Heart right ventricle (tissue), 16 donors: ENCODE data around the gene COL18A1. TPM values are rescaled to one million over a fixed set of nuclear protein-coding genes. Genes with fewer than 3 reads are reported as not detected.

Source experiments
- ATAC-seq, 8 donors: fragments of 200-7000 bp; cut with Tn5 transposase; one replicate each; pipeline ENCODE4 v1.9.1; 2020; ENCODE audit warnings: mild to moderate bottlenecking in 8 of 8, moderate library complexity in 8 of 8, moderate number of reproducible peaks in 1 of 8
- DNase-seq, 2 donors: peaks; one replicate each; pipeline ENCODE4 v3.0.0-alpha.2; 2020
- H3K27ac ChIP-seq, 10 donors: fragments of 200-600 bp; sonication (generic) in 2 of 10; one replicate each; pipeline versions ENCODE4 v1.5.0 to v1.8.0; 2020 to 2022; ENCODE audit warnings: mild to moderate bottlenecking in 3 of 10
- H3K27me3 ChIP-seq, 7 donors: fragments of 200-600 bp; one replicate each; pipeline ENCODE4 v1.8.0; 2021 to 2022; ENCODE audit warnings: mild to moderate bottlenecking in 2 of 7
- H3K36me3 ChIP-seq, 9 donors: fragments of 200-600 bp; sonication (generic) in 1 of 9; one replicate each; pipeline versions ENCODE4 v1.5.0 to v1.8.0; 2020 to 2022; ENCODE audit warnings: mild to moderate bottlenecking in 2 of 9
- H3K4me1 ChIP-seq, 9 donors: fragments of 200-600 bp; sonication (generic) in 1 of 9; one replicate each; pipeline versions ENCODE4 v1.5.0 to v1.8.0; 2020 to 2022; ENCODE audit warnings: mild to moderate bottlenecking in 4 of 9
- H3K4me3 ChIP-seq, 10 donors: fragments of 200-600 bp; sonication (generic) in 2 of 10; one replicate each; pipeline versions ENCODE4 v1.5.0 to v1.8.0; 2020 to 2022; ENCODE audit warnings: mild to moderate bottlenecking in 7 of 10, moderate library complexity in 2 of 10
- H3K9me3 ChIP-seq, 11 donors: fragments of 200-600 bp in 10 of 11; sonication (generic) in 2 of 11; one replicate each; pipeline versions ENCODE4 v1.5.0 to v1.8.0; 2013 to 2022; ENCODE audit warnings: mild to moderate bottlenecking in 2 of 11, control low read depth in 1 of 11, moderate library complexity in 1 of 11
- WGBS, 2 donors: extraction: QIAGEN DNeasy Blood & Tissue Kit; methylation state at CpG; one replicate each; pipeline ENCODE4 v1.1.7; 2013; ENCODE audit warnings: inconsistent platforms in 1 of 2; 5-methylcytosine and 5-hydroxymethylcytosine counted together
- intact Hi-C, 10 donors: fragments of 100-400 bp; cut with DNase I; formaldehyde crosslinking; loops; one replicate each; pipeline versions ENCODE4 v1.11.1 to v1.14.2; 2022
- polyA plus RNA-seq, 2 donors: library from polyadenylated mRNA; stranded (reverse); fragments of 200-250 nt; gene quantifications; one replicate each; pipeline ENCODE4 v1.2.3, GENCODE V29; 2013
- total RNA-seq, 10 donors: library from RNA; stranded (reverse); fragmentation: NEBNext Ultra II Directional in 3 of 10; extraction: Animal tissue kit (Norgen Biotek cat#: 25700) in 3 of 10; gene quantifications; one replicate each; pipeline versions ENCODE4 v1.2.1 to v1.2.4, GENCODE V29; 2021 to 2023
- TF ChIP-seq, protein P1 (sequence below), 9 donors: fragments of 200-600 bp; sonication (generic) in 2 of 9; IDR thresholded peaks; one replicate each; pipeline versions ENCODE4 v1.5.0 to v1.8.0; 2021 to 2022; ENCODE audit warnings: antibody characterized with exemption in 9 of 9, mild to moderate bottlenecking in 5 of 9, moderate library complexity in 1 of 9
- donor health status: Arrhythmogenic right ventricular cardiomyopathy.
- donor health status: ischemic (EF 13 %, LVEDD 7.1; RV severe dilation, severe dysfunction).
- donor health status: healthy with polysubstance abuse.
- donor health status: DM: no; HTN: yes; CAD: no.
- donor health status: DM: no; HTN: no; CAD: no.
- donor health status: ischemic (EF 25% LVEDD 6.9; RV normal size, moderate dysfunction).
- donor health status: ischemic (EF 25% LVEDD 5.7; RV mildly dilated, moderate dysfunction).
- donor health status: healthy.
- donor health status: DM: yes; HTN: yes; CAD: no.
- donor health status: Ischemic cardiomyopathy.
- donor health status: ischemic (EF 35%, LVEDD 5.7; RV mildly dilated, moderate dysfunction).
- donor health status: nonischemic (EF 11% LVEDD 7.7; RV severe dilation, severe dysfunction).
- donor health status: DM: yes; HTN: yes; CAD: no.
- donor health status: PGD.
- donor health status: ischemic (EF 29% LVEDD 5.4; RV normal size, mild dysfunction).
- donor health status: nonischemic (EF 23%, LVEDD 6.1; RV moderate dilation, normal function).

COL18A1 gene
- total and polyA plus RNA-seq, 12 donors = 33.7 to 87.1 (median 52.6) TPM

DNA sequence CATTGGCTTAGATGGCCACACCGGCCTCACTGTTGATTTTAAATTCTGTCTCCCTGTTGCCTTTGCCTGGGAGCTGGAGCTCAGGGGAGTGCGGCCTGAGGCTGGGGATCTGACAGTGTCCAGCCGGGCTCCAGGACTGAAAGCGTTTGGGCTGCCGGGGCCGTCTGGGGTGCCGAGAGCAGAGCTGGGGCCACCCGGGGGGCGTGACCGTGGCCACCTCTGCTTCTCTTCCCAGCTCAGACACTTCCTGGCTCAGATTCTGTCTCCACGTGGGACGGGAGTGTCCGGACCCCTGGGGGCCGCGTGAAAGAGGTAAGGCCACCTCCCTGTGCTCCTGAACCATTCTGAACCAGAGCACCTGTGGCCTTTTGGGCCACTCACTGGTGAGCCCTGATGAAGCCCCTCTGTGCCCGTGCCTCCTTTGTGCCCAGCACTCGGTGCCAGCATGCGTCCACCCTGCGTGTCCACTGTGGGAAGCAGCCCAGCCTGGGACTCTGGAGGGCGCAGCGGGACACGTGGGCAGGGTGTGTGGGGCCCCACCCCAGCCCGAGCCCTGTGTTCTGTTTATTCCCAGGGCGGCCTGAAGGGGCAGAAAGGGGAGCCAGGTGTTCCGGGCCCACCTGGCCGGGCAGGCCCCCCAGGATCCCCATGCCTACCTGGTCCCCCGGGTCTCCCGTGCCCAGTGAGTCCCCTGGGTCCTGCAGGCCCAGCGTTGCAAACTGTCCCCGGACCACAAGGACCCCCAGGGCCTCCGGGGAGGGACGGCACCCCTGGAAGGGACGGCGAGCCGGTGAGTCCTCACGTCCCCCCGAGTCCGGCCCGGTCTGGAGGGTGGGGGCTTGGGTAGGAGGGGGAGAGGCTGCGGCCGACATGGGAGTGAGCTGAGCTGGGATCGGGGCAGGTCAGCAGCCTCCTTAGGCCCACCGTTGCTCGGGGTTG, 72.5 kb downstream of the COL18A1 start:
- Histone ChIP-seq H3K27ac (peak overlapping the region in 8 of 10 donors; percentile 6 to 91 (median 44)), H3K4me3 (peak overlapping the region in 3 of 10 donors; percentile 27 to 35 (median 31)), H3K9me3 (no peaks in the 10 kb centered on the region), H3K4me1 (peaks cover 7 to 32% (median 20%) of the 10 kb centered on the region in 9 donors), H3K27me3 (no peaks in the 10 kb centered on the region), H3K36me3 (peaks cover 0 to 84% (median 24%) of the 10 kb centered on the region in 9 donors)
- ATAC-seq (peak in 4 of 8 donors; percentile 3 to 37 (median 8)), DNase-seq (peak in 1 of 2 donors; percentile 13)
- TF ChIP-seq, protein P1, sequence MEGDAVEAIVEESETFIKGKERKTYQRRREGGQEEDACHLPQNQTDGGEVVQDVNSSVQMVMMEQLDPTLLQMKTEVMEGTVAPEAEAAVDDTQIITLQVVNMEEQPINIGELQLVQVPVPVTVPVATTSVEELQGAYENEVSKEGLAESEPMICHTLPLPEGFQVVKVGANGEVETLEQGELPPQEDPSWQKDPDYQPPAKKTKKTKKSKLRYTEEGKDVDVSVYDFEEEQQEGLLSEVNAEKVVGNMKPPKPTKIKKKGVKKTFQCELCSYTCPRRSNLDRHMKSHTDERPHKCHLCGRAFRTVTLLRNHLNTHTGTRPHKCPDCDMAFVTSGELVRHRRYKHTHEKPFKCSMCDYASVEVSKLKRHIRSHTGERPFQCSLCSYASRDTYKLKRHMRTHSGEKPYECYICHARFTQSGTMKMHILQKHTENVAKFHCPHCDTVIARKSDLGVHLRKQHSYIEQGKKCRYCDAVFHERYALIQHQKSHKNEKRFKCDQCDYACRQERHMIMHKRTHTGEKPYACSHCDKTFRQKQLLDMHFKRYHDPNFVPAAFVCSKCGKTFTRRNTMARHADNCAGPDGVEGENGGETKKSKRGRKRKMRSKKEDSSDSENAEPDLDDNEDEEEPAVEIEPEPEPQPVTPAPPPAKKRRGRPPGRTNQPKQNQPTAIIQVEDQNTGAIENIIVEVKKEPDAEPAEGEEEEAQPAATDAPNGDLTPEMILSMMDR (IDR thresholded peaks at IDR 0.05) = no peak
- WGBS, 2 donors = 77 to 79% methylated on average over 43 to 44 of the region's 44 CpGs
- intact Hi-C loops = loop anchor here in 3 of 10 donors (1.0 to 10.0 kb wide), 4 partner anchors 53 to 343 kb away; no protein-coding TSS in a partner anchor

DNA sequence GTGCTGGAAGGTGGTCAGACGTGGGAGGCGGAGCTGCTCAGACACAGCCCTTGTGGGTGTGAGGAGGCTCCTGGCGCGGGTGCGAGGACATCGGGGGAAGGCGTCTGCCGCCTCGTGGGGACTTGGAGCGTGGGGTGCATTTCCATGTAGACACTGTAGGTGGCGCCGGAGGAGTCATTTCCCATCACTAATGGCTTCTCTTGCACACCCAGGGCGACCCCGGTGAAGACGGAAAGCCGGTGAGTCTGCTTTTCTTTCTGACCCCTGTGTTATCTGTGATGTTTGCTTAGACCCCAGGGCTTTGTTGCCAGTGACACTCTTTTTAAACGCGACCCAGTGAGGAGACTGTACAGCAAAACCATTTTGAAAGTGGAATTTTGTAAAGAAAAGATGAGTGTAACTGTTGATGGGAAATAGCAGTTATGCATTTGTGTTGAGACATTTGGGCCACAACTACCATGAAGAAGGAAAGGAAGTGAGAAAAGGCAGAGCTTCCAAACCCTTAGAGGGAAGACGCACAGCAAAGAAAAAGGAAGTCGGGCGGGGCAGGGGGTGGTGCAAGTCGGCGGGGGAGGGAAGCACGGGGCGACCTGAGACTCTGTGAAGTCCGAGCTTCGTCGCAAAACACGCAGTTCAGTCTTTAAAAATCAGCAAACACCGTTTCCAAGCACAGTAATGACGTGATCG, 73.3 kb downstream of the COL18A1 start:
- H3K27ac ChIP-seq = peak overlapping the region in 8 of 10 donors; percentile 6 to 91 (median 44)
- ATAC-seq (peak in 7 of 8 donors; percentile 49 to 76 (median 56)), DNase-seq (peak; percentile 70 to 73)
- peaks cover 6 to 34% (median 13%) of the 10 kb centered on the region in 9 donors for H3K4me1 ChIP-seq
- no peaks in the 10 kb centered on the region for H3K9me3 ChIP-seq
- H3K4me3 ChIP-seq = peak overlapping the region in 5 of 10 donors; percentile 9 to 35 (median 31)
- peaks cover 0 to 87% (median 24%) of the 10 kb centered on the region in 9 donors for H3K36me3 ChIP-seq
- TF ChIP-seq, protein P1 (IDR thresholded peaks at IDR 0.05) = peak; percentile 66 to 87 (median 82)
- WGBS, 2 donors = 36 to 37% methylated on average over 32 of the region's 32 CpGs
- intact Hi-C loops = loop anchor here in 3 of 10 donors (1.0 to 10.0 kb wide), 4 partner anchors 53 to 342 kb away; no protein-coding TSS in a partner anchor
- no peaks in the 10 kb centered on the region for H3K27me3 ChIP-seq

DNA sequence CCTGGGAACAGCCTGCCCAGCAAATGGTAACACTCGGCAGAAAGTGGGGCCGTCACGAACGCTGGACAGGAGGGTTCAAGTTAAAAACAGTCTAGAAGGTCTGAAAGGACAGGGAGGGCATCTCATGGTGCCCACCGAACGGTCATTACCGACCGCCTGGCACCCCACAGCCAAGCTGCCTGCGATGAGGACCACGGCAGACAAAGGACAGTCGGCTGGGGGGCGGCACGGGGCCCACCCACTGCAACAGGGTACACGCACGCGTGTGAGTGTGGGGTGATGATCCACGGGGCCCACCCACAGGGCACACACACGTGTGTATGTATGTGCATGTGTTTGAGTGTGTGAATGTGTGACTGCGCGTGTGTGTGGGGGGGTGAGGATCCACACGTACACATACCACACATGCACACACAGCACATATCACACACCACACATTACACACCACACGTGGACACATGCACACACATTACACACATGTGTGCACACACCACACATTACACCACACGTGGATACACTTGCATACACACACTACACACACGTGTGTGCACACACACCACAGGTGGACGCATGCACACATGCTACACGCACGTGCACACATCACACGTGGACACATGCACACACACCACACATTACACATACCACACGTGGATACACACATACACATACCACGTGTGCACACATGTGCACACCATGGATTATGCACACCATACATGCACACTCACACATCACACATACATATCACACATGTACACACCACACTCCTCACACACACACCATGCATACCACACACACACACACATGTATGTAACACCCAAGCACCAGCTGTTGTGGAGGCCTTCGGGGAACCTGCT, 74.1 kb downstream of the COL18A1 start:
- ATAC-seq = no peak
- TF ChIP-seq, protein P1 (IDR thresholded peaks at IDR 0.05) = no peak
- H3K36me3 ChIP-seq = peaks cover 0 to 84% (median 24%) of the 10 kb centered on the region in 9 donors
- peak overlapping the region in 1 of 10 donors; percentile 31 for H3K4me3 ChIP-seq
- peak overlapping the region in 6 of 10 donors; percentile 13 to 91 (median 56) for H3K27ac ChIP-seq
- WGBS, 2 donors = 87 to 89% methylated on average over 31 of the region's 31 CpGs
- H3K4me1 ChIP-seq = peaks cover 6 to 38% (median 12%) of the 10 kb centered on the region in 9 donors
- no peaks in the 10 kb centered on the region for H3K27me3 ChIP-seq
- intact Hi-C loops = loop anchor here in 3 of 10 donors (1.0 to 10.0 kb wide), 4 partner anchors 52 to 341 kb away; no protein-coding TSS in a partner anchor
- peak in 1 of 2 donors; percentile 8 for DNase-seq
- H3K9me3 ChIP-seq = no peaks in the 10 kb centered on the region
